Measurements from ENCODE around the gene KNDC1. TPM values are rescaled to one million over a fixed set of nuclear protein-coding genes. Genes with fewer than 3 reads are reported as not detected.

The KNDC1 gene
- polyA plus RNA-seq, 1 donor (not counting 4 experiments of a cell fraction or from before 2014, with no cell fraction given): 0.20 TPM

DNA sequence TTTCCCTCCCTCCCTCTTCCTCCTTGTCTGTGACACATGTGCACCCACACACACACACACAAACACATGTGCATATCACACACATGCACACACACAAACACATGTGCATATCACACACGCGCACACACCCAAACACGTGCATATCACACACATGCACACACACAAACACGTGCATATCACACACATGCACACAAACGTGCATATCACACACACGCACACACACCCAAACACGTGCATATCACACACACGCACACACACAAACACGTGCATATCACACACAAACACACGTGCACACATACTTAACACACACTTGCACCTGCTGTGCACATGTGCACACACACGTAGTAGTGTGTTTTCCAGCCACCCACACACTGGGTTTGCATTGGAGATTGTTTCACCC, 29.4 kb upstream of the KNDC1 start:
- Histone ChIP-seq H3K36me3 (ENCODE audit: control insufficient read depth in 2 of 2, extremely low read depth in 1 of 2, insufficient read depth in 2 of 2, low read length in 2 of 2) (no peaks in the 10 kb centered on the region), H3K4me2 (ENCODE audit: control insufficient read depth, extremely low read depth, insufficient read depth, low read depth, low read length) (no peak overlapping the region), H3K9me1 (ENCODE audit: control insufficient read depth, extremely low read depth, insufficient read depth, low read length) (no peaks in the 10 kb centered on the region), H4K20me1 (ENCODE audit: control insufficient read depth, extremely low read depth, insufficient read depth, low read length) (no peaks in the 10 kb centered on the region), H3K4me1 (ENCODE audit: control insufficient read depth, extremely low read depth, insufficient read depth, low read length) (no peaks in the 10 kb centered on the region), H2AFZ (ENCODE audit: control insufficient read depth, low read length) (no peak overlapping the region), H3K9ac (ENCODE audit: control insufficient read depth, extremely low read depth, insufficient read depth, low read length) (no peak overlapping the region), H3K9me3 (ENCODE audit: control insufficient read depth, low read depth, low read length) (peaks cover 7% of the 10 kb centered on the region), H3K27me3 (ENCODE audit: control insufficient read depth, extremely low read depth, insufficient read depth, low read length) (no peaks in the 10 kb centered on the region), H3K27ac (ENCODE audit: control insufficient read depth, insufficient read depth, low read length) (no peak overlapping the region), H3K4me3 (ENCODE audit: control insufficient read depth in 2 of 3, extremely low read depth in 1 of 3, insufficient read depth in 2 of 3, low read depth in 1 of 3, low read length in 3 of 3) (no peak overlapping the region), H3K79me2 (ENCODE audit: control insufficient read depth, insufficient read depth, low read length) (no peaks in the 10 kb centered on the region)
- TF ChIP-seq, protein P1, sequence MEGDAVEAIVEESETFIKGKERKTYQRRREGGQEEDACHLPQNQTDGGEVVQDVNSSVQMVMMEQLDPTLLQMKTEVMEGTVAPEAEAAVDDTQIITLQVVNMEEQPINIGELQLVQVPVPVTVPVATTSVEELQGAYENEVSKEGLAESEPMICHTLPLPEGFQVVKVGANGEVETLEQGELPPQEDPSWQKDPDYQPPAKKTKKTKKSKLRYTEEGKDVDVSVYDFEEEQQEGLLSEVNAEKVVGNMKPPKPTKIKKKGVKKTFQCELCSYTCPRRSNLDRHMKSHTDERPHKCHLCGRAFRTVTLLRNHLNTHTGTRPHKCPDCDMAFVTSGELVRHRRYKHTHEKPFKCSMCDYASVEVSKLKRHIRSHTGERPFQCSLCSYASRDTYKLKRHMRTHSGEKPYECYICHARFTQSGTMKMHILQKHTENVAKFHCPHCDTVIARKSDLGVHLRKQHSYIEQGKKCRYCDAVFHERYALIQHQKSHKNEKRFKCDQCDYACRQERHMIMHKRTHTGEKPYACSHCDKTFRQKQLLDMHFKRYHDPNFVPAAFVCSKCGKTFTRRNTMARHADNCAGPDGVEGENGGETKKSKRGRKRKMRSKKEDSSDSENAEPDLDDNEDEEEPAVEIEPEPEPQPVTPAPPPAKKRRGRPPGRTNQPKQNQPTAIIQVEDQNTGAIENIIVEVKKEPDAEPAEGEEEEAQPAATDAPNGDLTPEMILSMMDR (optimal IDR thresholded peaks at IDR 0.05 in 1 of 3, IDR thresholded peaks at IDR 0.05 in 1 of 3, conservative IDR thresholded peaks at IDR 0.05 in 1 of 3; ENCODE audit: extremely low read depth in 1 of 3, insufficient read depth in 2 of 3, low read length in 3 of 3): no peak
- no peak for TF ChIP-seq EZH2 (IDR thresholded peaks at IDR 0.05; ENCODE audit: low read length)
- DNase-seq (ENCODE audit: low read depth, low spot score): no peak
- dilution Hi-C loops (cut with MboI; ENCODE audit: extremely low pct_ligation_motif_present, low sequenced_read_pairs): no loop called here
- no peak for FAIRE-seq

DNA sequence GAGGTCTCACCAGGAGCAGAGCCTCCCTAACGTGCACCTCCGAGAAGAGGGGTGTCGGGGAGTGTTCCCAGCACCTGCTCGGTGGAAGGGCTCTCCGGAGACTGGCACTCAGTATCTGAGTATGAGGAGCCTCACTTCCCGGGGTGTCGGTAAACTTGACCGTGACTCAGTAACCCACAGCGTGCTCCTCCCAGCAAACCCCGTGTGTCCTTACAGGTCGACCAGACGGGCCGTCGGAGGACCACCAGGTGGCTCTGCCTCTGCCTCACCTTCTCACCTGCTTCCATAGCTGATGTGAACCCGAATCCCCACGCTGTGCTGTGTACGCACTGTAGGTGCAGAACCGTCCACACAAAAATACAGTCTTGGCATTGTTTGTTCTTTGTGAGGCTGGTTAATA, 29.0 kb upstream of the KNDC1 start:
- DNase-seq (ENCODE audit: low read depth, low spot score): no peak
- Histone ChIP-seq H3K27me3 (ENCODE audit: control insufficient read depth, extremely low read depth, insufficient read depth, low read length) (no peaks in the 10 kb centered on the region), H3K4me3 (ENCODE audit: control insufficient read depth in 2 of 3, extremely low read depth in 1 of 3, insufficient read depth in 2 of 3, low read depth in 1 of 3, low read length in 3 of 3) (no peak overlapping the region), H3K4me1 (ENCODE audit: control insufficient read depth, extremely low read depth, insufficient read depth, low read length) (no peaks in the 10 kb centered on the region), H3K4me2 (ENCODE audit: control insufficient read depth, extremely low read depth, insufficient read depth, low read depth, low read length) (no peak overlapping the region), H3K27ac (ENCODE audit: control insufficient read depth, insufficient read depth, low read length) (no peak overlapping the region), H3K9ac (ENCODE audit: control insufficient read depth, extremely low read depth, insufficient read depth, low read length) (no peak overlapping the region), H3K9me3 (ENCODE audit: control insufficient read depth, low read depth, low read length) (peaks cover 7% of the 10 kb centered on the region), H3K9me1 (ENCODE audit: control insufficient read depth, extremely low read depth, insufficient read depth, low read length) (no peaks in the 10 kb centered on the region), H3K36me3 (ENCODE audit: control insufficient read depth in 2 of 2, extremely low read depth in 1 of 2, insufficient read depth in 2 of 2, low read length in 2 of 2) (no peaks in the 10 kb centered on the region), H2AFZ (ENCODE audit: control insufficient read depth, low read length) (no peak overlapping the region), H3K79me2 (ENCODE audit: control insufficient read depth, insufficient read depth, low read length) (no peaks in the 10 kb centered on the region), H4K20me1 (ENCODE audit: control insufficient read depth, extremely low read depth, insufficient read depth, low read length) (no peaks in the 10 kb centered on the region)
- FAIRE-seq: no peak
- TF ChIP-seq EZH2 (IDR thresholded peaks at IDR 0.05; ENCODE audit: low read length): no peak
- TF ChIP-seq, protein P1 (optimal IDR thresholded peaks at IDR 0.05 in 1 of 3, IDR thresholded peaks at IDR 0.05 in 1 of 3, conservative IDR thresholded peaks at IDR 0.05 in 1 of 3; ENCODE audit: extremely low read depth in 1 of 3, insufficient read depth in 2 of 3, low read length in 3 of 3): no peak
- dilution Hi-C loops (cut with MboI; ENCODE audit: extremely low pct_ligation_motif_present, low sequenced_read_pairs): no loop called here
